Measurements from ENCODE around the gene ZBTB43. TPM values are rescaled to one million over a fixed set of nuclear protein-coding genes. Genes with fewer than 3 reads are reported as not detected.

The ZBTB43 gene
- total and polyA plus RNA-seq, 2 of the 4 experiments (the other 2 are of a cell fraction): 4.5 to 15.1 TPM

DNA sequence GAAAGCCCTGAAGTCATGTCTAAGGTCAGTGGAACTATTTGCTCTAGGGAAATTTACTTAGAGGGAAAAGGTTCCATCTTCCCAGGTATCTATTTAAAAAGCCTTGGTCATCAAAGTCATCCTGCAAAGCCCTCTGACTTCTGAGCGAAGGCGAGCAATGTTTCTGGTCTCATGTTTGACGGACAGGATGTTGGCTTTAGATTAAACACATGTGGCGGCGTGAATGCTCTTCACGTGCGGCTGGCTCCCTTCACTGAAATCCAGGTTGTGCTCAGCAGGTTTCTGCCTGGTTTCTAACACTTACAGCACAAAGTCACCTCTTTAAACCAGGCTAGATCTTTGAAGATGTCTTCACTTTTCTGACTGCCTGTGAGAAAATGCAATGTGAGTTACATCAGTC, 49.9 kb downstream of the ZBTB43 start:
- H3K9ac ChIP-seq (ENCODE audit: low read depth, low read length): no peak overlapping the region
- H2BK15ac ChIP-seq (ENCODE audit: low read depth, low read length): no peak overlapping the region
- no TSS peak for BruUV-seq (replicated peaks)
- H2BK5ac ChIP-seq (ENCODE audit: low read depth, low read length, poor library complexity, severe bottlenecking): no peak overlapping the region
- no peak overlapping the region for H2BK20ac ChIP-seq (ENCODE audit: low read depth, low read length)
- DNase-seq (no peak), ATAC-seq (ENCODE audit: low read depth) (no peak)
- H3K4me1 ChIP-seq (ENCODE audit: control insufficient read depth, insufficient read depth, low read length): no peaks in the 10 kb centered on the region
- no peaks in the 10 kb centered on the region for H4K20me1 ChIP-seq (ENCODE audit: insufficient read depth, low read length)
- no peak overlapping the region for H4K8ac ChIP-seq (ENCODE audit: low read depth in 2 of 2, low read length in 2 of 2)
- H3K4me2 ChIP-seq (ENCODE audit: low read depth, low read length): no peak overlapping the region
- H3K27me3 ChIP-seq (ENCODE audit: control insufficient read depth, insufficient read depth, low read length): peaks cover 50% of the 10 kb centered on the region
- H3K79me1 ChIP-seq (ENCODE audit: low read depth in 1 of 2, low read length in 2 of 2): no peaks in the 10 kb centered on the region
- H3K56ac ChIP-seq (ENCODE audit: extremely low read depth, insufficient read depth, low read length): no peak overlapping the region
- no peak overlapping the region for H2AK5ac ChIP-seq (ENCODE audit: low read depth, low read length)
- no peak overlapping the region for H2BK120ac ChIP-seq (ENCODE audit: low read depth, low read length)
- no peak overlapping the region for H2AFZ ChIP-seq (replicated peaks; ENCODE audit: low read length, poor library complexity)
- H3K18ac ChIP-seq (ENCODE audit: low read depth, low read length): no peak overlapping the region
- no peak overlapping the region for H3K23ac ChIP-seq (ENCODE audit: low read depth, low read length)
- H3K4ac ChIP-seq (ENCODE audit: low read depth, low read length): no peak overlapping the region
- no peak; the same call in 1 of the 2 replicates for TF ChIP-seq BHLHE40 (IDR thresholded peaks at IDR 0.05; ENCODE audit: low read depth, low read length)
- no peak for TF ChIP-seq FOS (IDR thresholded peaks at IDR 0.05; ENCODE audit: low read depth, low read length)
- TF ChIP-seq, protein P1, sequence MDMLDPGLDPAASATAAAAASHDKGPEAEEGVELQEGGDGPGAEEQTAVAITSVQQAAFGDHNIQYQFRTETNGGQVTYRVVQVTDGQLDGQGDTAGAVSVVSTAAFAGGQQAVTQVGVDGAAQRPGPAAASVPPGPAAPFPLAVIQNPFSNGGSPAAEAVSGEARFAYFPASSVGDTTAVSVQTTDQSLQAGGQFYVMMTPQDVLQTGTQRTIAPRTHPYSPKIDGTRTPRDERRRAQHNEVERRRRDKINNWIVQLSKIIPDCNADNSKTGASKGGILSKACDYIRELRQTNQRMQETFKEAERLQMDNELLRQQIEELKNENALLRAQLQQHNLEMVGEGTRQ (IDR thresholded peaks at IDR 0.05; ENCODE audit: low read depth, low read length): no peak
- no peak for TF ChIP-seq CHD1 (IDR thresholded peaks at IDR 0.05; ENCODE audit: low read depth, low read length)
- TF ChIP-seq, protein P2, sequence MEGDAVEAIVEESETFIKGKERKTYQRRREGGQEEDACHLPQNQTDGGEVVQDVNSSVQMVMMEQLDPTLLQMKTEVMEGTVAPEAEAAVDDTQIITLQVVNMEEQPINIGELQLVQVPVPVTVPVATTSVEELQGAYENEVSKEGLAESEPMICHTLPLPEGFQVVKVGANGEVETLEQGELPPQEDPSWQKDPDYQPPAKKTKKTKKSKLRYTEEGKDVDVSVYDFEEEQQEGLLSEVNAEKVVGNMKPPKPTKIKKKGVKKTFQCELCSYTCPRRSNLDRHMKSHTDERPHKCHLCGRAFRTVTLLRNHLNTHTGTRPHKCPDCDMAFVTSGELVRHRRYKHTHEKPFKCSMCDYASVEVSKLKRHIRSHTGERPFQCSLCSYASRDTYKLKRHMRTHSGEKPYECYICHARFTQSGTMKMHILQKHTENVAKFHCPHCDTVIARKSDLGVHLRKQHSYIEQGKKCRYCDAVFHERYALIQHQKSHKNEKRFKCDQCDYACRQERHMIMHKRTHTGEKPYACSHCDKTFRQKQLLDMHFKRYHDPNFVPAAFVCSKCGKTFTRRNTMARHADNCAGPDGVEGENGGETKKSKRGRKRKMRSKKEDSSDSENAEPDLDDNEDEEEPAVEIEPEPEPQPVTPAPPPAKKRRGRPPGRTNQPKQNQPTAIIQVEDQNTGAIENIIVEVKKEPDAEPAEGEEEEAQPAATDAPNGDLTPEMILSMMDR (conservative IDR thresholded peaks at IDR 0.05; ENCODE audit: low read depth, low read length): no peak
- no peak for TF ChIP-seq CEBPB (IDR thresholded peaks at IDR 0.05; ENCODE audit: low read depth, low read length)
- no peak for TF ChIP-seq RAD21 (IDR thresholded peaks at IDR 0.05; ENCODE audit: low read length)
- no peak for TF ChIP-seq MAFK (IDR thresholded peaks at IDR 0.05; ENCODE audit: low read depth, low read length)
- no peak for TF ChIP-seq MXI1 (IDR thresholded peaks at IDR 0.05; ENCODE audit: borderline replicate concordance, low read depth, low read length)
- TF ChIP-seq, protein P3, sequence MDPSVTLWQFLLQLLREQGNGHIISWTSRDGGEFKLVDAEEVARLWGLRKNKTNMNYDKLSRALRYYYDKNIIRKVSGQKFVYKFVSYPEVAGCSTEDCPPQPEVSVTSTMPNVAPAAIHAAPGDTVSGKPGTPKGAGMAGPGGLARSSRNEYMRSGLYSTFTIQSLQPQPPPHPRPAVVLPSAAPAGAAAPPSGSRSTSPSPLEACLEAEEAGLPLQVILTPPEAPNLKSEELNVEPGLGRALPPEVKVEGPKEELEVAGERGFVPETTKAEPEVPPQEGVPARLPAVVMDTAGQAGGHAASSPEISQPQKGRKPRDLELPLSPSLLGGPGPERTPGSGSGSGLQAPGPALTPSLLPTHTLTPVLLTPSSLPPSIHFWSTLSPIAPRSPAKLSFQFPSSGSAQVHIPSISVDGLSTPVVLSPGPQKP (IDR thresholded peaks at IDR 0.05; ENCODE audit: borderline replicate concordance, low read depth, low read length): no peak
- H3K27ac ChIP-seq (ENCODE audit: insufficient read depth, low read length): no peak overlapping the region
- in situ Hi-C loops (cut with MboI; ENCODE audit: low sequenced_read_pairs) (no loop called here), intact Hi-C loops (cut with micrococcal nuclease) (no loop called here), dilution Hi-C loops (cut with HindIII; ENCODE audit: low sequenced_read_pairs, unreplicated experiment) (no loop called here)
- CTCF ChIA-PET: no interaction called here
- WGBS, 2 experiments (ENCODE audit: extremely low coverage in 2 of 2, insufficient read length in 1 of 2): 40% methylated on average over 3 of the region's 7 CpGs; no CpG with 5 or more reads in 1 of the 2 experiments
- H4K91ac ChIP-seq (ENCODE audit: insufficient read depth, low read depth, low read length): no peak overlapping the region
- no peak overlapping the region for H2AK9ac ChIP-seq (replicated peaks; ENCODE audit: low read depth, low read length, poor library complexity)
- H3K36me3 ChIP-seq (ENCODE audit: control insufficient read depth, insufficient read depth, low read length): no peaks in the 10 kb centered on the region
- H4K5ac ChIP-seq (ENCODE audit: low read depth, low read length): no peak overlapping the region
- H3K9me1 ChIP-seq (ENCODE audit: insufficient read depth, low read length): no peaks in the 10 kb centered on the region
- no peaks in the 10 kb centered on the region for H3K9me3 ChIP-seq (ENCODE audit: control insufficient read depth, insufficient read depth, low read length)
- H3K4me3 ChIP-seq (ENCODE audit: insufficient read depth, low read depth, low read length): no peak overlapping the region
- no peak overlapping the region for H3K14ac ChIP-seq (replicated peaks; ENCODE audit: low read depth, low read length)
- POLR2A ChIA-PET (ENCODE audit: unreplicated experiment): no interaction called here

Measured in IMR-90 (cell line).